ENCODE measurements around the gene HS6ST2. TPM values are rescaled to one million over a fixed set of nuclear protein-coding genes. Genes with fewer than 3 reads are reported as not detected.
A peak's percentile ranks its signal among the peaks of the same experiment; 100 is the strongest.

The HS6ST2 gene
- total RNA-seq, 1 donor from 2014 or later = 1.1 TPM

- H3K4me1 Mint-ChIP-seq (ENCODE audit: low read depth) = peaks cover 21% of the 10 kb centered on the region
- no peak for DNase-seq (ENCODE audit: low spot score)
- peaks cover 8% of the 10 kb centered on the region for H3K36me3 Mint-ChIP-seq (ENCODE audit: low read depth)
- peaks cover 20% of the 10 kb centered on the region for H3K9me3 Mint-ChIP-seq
- intact Hi-C loops (cut with micrococcal nuclease) = no loop called here
- peak overlapping the region; percentile 11 for H3K4me3 Mint-ChIP-seq
- H3K27me3 Mint-ChIP-seq (ENCODE audit: insufficient read depth) = peaks cover 3% of the 10 kb centered on the region
- H3K27ac Mint-ChIP-seq = no peak overlapping the region
Observed at GRCh38 chrX:132860200-132860599, 98.2 kb downstream of the HS6ST2 start.

GRCh38 chrX:132858018-132858417, 100.4 kb downstream of the HS6ST2 start:
- peaks cover 13% of the 10 kb centered on the region for H3K9me3 Mint-ChIP-seq
- intact Hi-C loops (cut with micrococcal nuclease) = loop anchor here (5.0 kb wide), 2 partner anchors 101 to 121 kb away; no protein-coding TSS in a partner anchor
- peaks cover 8% of the 10 kb centered on the region for H3K36me3 Mint-ChIP-seq (ENCODE audit: low read depth)
- peak overlapping the region; percentile 13 for H3K27ac Mint-ChIP-seq
- H3K27me3 Mint-ChIP-seq (ENCODE audit: insufficient read depth) = no peaks in the 10 kb centered on the region
- H3K4me1 Mint-ChIP-seq (ENCODE audit: low read depth) = peaks cover 21% of the 10 kb centered on the region
- no peak for DNase-seq (ENCODE audit: low spot score)
- no peak overlapping the region for H3K4me3 Mint-ChIP-seq

- intact Hi-C loops (cut with micrococcal nuclease) = loop anchor here (5.0 kb wide), 2 partner anchors 99 to 119 kb away; no protein-coding TSS in a partner anchor
Observed at GRCh38 chrX:132855780-132856341, 102.6 kb downstream of the HS6ST2 start.

GRCh38 chrX:132853040-132853439, 105.4 kb downstream of the HS6ST2 start:
- no peak overlapping the region for H3K27ac Mint-ChIP-seq
- H3K27me3 Mint-ChIP-seq (ENCODE audit: insufficient read depth) = peaks cover 13% of the 10 kb centered on the region
- no peak overlapping the region for H3K4me3 Mint-ChIP-seq
- H3K36me3 Mint-ChIP-seq (ENCODE audit: low read depth) = peaks cover 3% of the 10 kb centered on the region
- peaks cover 12% of the 10 kb centered on the region for H3K4me1 Mint-ChIP-seq (ENCODE audit: low read depth)
- peaks cover 7% of the 10 kb centered on the region for H3K9me3 Mint-ChIP-seq
- DNase-seq (ENCODE audit: low spot score) = no peak
- intact Hi-C loops (cut with micrococcal nuclease) = no loop called here

More at GRCh38 chrX:132855780-132856341, 102.6 kb downstream of the HS6ST2 start:
- peaks cover 26% of the 10 kb centered on the region for H3K4me1 Mint-ChIP-seq (ENCODE audit: low read depth)
- H3K27ac Mint-ChIP-seq = no peak overlapping the region
- no peak overlapping the region for H3K4me3 Mint-ChIP-seq
- peaks cover 13% of the 10 kb centered on the region for H3K9me3 Mint-ChIP-seq
- no peak for DNase-seq (ENCODE audit: low spot score)
- H3K27me3 Mint-ChIP-seq (ENCODE audit: insufficient read depth) = no peaks in the 10 kb centered on the region
- peaks cover 8% of the 10 kb centered on the region for H3K36me3 Mint-ChIP-seq (ENCODE audit: low read depth)

GRCh38 chrX:132848296-132848970, 110.0 kb downstream of the HS6ST2 start:
- peaks cover 21% of the 10 kb centered on the region for H3K27me3 Mint-ChIP-seq (ENCODE audit: insufficient read depth)
- H3K4me1 Mint-ChIP-seq (ENCODE audit: low read depth) = peaks cover 4% of the 10 kb centered on the region

GRCh38 chrX:132843363-132843762, 115.1 kb downstream of the HS6ST2 start:
- Mint-ChIP-seq H3K27me3 (ENCODE audit: insufficient read depth) (peaks cover 8% of the 10 kb centered on the region), H3K27ac (no peak overlapping the region), H3K4me1 (ENCODE audit: low read depth) (no peaks in the 10 kb centered on the region), H3K4me3 (no peak overlapping the region), H3K9me3 (no peaks in the 10 kb centered on the region), H3K36me3 (ENCODE audit: low read depth) (no peaks in the 10 kb centered on the region)
- intact Hi-C loops (cut with micrococcal nuclease) = no loop called here
- no peak for DNase-seq (ENCODE audit: low spot score)

More at GRCh38 chrX:132848296-132848970, 110.0 kb downstream of the HS6ST2 start:
- no peak for DNase-seq (ENCODE audit: low spot score)
- Mint-ChIP-seq H3K36me3 (ENCODE audit: low read depth) (no peaks in the 10 kb centered on the region), H3K27ac (no peak overlapping the region), H3K9me3 (no peaks in the 10 kb centered on the region), H3K4me3 (no peak overlapping the region)
- intact Hi-C loops (cut with micrococcal nuclease) = no loop called here

GRCh38 chrX:132842460-132843238, 115.8 kb downstream of the HS6ST2 start:
- H3K27ac Mint-ChIP-seq = no peak overlapping the region
- H3K4me1 Mint-ChIP-seq (ENCODE audit: low read depth) = no peaks in the 10 kb centered on the region
- peaks cover 7% of the 10 kb centered on the region for H3K27me3 Mint-ChIP-seq (ENCODE audit: insufficient read depth)
- intact Hi-C loops (cut with micrococcal nuclease) = no loop called here
- no peak for DNase-seq (ENCODE audit: low spot score)
- H3K36me3 Mint-ChIP-seq (ENCODE audit: low read depth) = no peaks in the 10 kb centered on the region
- no peaks in the 10 kb centered on the region for H3K9me3 Mint-ChIP-seq
- H3K4me3 Mint-ChIP-seq = no peak overlapping the region

GRCh38 chrX:132837967-132838366, 120.5 kb downstream of the HS6ST2 start:
- no peak for DNase-seq (ENCODE audit: low spot score)
- Mint-ChIP-seq H3K27me3 (ENCODE audit: insufficient read depth) (no peaks in the 10 kb centered on the region), H3K27ac (no peak overlapping the region), H3K4me3 (no peak overlapping the region), H3K4me1 (ENCODE audit: low read depth) (no peaks in the 10 kb centered on the region), H3K9me3 (no peaks in the 10 kb centered on the region), H3K36me3 (ENCODE audit: low read depth) (no peaks in the 10 kb centered on the region)
- intact Hi-C loops (cut with micrococcal nuclease) = no loop called here

GRCh38 chrX:132837126-132837525, 121.3 kb downstream of the HS6ST2 start:
- no peak for DNase-seq (ENCODE audit: low spot score)
- no peak overlapping the region for H3K4me3 Mint-ChIP-seq
- H3K27me3 Mint-ChIP-seq (ENCODE audit: insufficient read depth) = no peaks in the 10 kb centered on the region
- no peaks in the 10 kb centered on the region for H3K9me3 Mint-ChIP-seq
- H3K27ac Mint-ChIP-seq = no peak overlapping the region
- intact Hi-C loops (cut with micrococcal nuclease) = no loop called here
- no peaks in the 10 kb centered on the region for H3K36me3 Mint-ChIP-seq (ENCODE audit: low read depth)
- no peaks in the 10 kb centered on the region for H3K4me1 Mint-ChIP-seq (ENCODE audit: low read depth)

- H3K27ac Mint-ChIP-seq = no peak overlapping the region
- no peaks in the 10 kb centered on the region for H3K36me3 Mint-ChIP-seq (ENCODE audit: low read depth)
- no peak overlapping the region for H3K4me3 Mint-ChIP-seq
- no peaks in the 10 kb centered on the region for H3K27me3 Mint-ChIP-seq (ENCODE audit: insufficient read depth)
- no peaks in the 10 kb centered on the region for H3K4me1 Mint-ChIP-seq (ENCODE audit: low read depth)
- H3K9me3 Mint-ChIP-seq = no peaks in the 10 kb centered on the region
- intact Hi-C loops (cut with micrococcal nuclease) = no loop called here
- no peak for DNase-seq (ENCODE audit: low spot score)
Observed at GRCh38 chrX:132836471-132836870, 122.0 kb downstream of the HS6ST2 start.

GRCh38 chrX:132834741-132835140, 123.7 kb downstream of the HS6ST2 start:
- H3K4me3 Mint-ChIP-seq = no peak overlapping the region
- H3K27me3 Mint-ChIP-seq (ENCODE audit: insufficient read depth) = no peaks in the 10 kb centered on the region

GRCh38 chrX:132834109-132834508, 124.3 kb downstream of the HS6ST2 start:
- Mint-ChIP-seq H3K27me3 (ENCODE audit: insufficient read depth) (no peaks in the 10 kb centered on the region), H3K36me3 (ENCODE audit: low read depth) (no peaks in the 10 kb centered on the region), H3K27ac (no peak overlapping the region), H3K9me3 (no peaks in the 10 kb centered on the region), H3K4me1 (ENCODE audit: low read depth) (no peaks in the 10 kb centered on the region), H3K4me3 (no peak overlapping the region)
- no peak for DNase-seq (ENCODE audit: low spot score)
- intact Hi-C loops (cut with micrococcal nuclease) = no loop called here

More at GRCh38 chrX:132834741-132835140, 123.7 kb downstream of the HS6ST2 start:
- no peaks in the 10 kb centered on the region for H3K36me3 Mint-ChIP-seq (ENCODE audit: low read depth)
- intact Hi-C loops (cut with micrococcal nuclease) = no loop called here
- H3K9me3 Mint-ChIP-seq = no peaks in the 10 kb centered on the region
- H3K4me1 Mint-ChIP-seq (ENCODE audit: low read depth) = no peaks in the 10 kb centered on the region
- DNase-seq (ENCODE audit: low spot score) = no peak
- no peak overlapping the region for H3K27ac Mint-ChIP-seq

- H3K27me3 Mint-ChIP-seq (ENCODE audit: insufficient read depth) = no peaks in the 10 kb centered on the region
- H3K4me3 Mint-ChIP-seq = no peak overlapping the region
- no peak for DNase-seq (ENCODE audit: low spot score)
- H3K9me3 Mint-ChIP-seq = no peaks in the 10 kb centered on the region
- no peak overlapping the region for H3K27ac Mint-ChIP-seq
- no peaks in the 10 kb centered on the region for H3K36me3 Mint-ChIP-seq (ENCODE audit: low read depth)
- no peaks in the 10 kb centered on the region for H3K4me1 Mint-ChIP-seq (ENCODE audit: low read depth)
- intact Hi-C loops (cut with micrococcal nuclease) = no loop called here
Observed at GRCh38 chrX:132833373-132833772, 125.1 kb downstream of the HS6ST2 start.

All from activated T-helper 1 cell treated with anti-CD3 and anti-CD28 coated beads, Interleukin-12 subunit alpha, Interleukin-12 subunit beta, Interleukin-2, Interleukin-4 antibody, amounts not matched to agents 30 ng/mL and 10 ng/mL and 1 ng/mL, durations not matched to agents 14 hours and 24 hours and 36 hours (primary cell).